Measurements from ENCODE around the gene PCDHA2.

DNA sequence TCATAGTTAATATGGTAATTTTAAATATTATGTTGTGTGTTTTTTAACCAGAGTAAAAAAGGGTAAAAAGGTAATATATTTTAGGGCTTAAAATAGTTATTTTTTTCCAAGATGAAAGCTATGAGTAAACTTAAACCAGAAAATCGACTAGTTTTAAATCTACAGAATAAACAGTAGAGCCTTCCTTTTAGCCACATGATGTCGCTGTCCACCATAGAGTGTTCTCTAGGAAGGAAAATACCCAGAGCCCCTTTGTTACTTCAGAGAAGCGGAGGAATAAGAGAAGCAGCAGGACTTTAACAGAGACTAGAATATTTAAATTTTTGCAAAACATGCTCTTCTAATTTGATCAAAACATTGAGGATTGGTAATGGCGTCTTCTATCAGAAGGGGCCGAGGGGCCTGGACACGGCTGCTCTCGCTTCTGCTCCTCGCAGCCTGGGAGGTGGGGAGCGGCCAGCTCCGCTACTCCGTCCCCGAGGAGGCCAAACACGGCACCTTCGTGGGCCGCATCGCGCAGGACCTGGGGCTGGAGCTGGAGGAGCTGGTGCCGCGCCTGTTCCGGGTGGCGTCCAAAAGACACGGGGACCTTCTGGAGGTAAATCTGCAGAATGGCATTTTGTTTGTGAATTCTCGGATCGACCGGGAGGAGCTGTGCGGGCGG, at the start of gene PCDHA2:
- TF ChIP-seq KDM5A (IDR thresholded peaks at IDR 0.05; ENCODE audit: borderline replicate concordance, low read length) (no peak), EZH2 (conservative IDR thresholded peaks at IDR 0.05; ENCODE audit: low read depth, low read length) (no peak)
- TF ChIP-seq, protein P1, sequence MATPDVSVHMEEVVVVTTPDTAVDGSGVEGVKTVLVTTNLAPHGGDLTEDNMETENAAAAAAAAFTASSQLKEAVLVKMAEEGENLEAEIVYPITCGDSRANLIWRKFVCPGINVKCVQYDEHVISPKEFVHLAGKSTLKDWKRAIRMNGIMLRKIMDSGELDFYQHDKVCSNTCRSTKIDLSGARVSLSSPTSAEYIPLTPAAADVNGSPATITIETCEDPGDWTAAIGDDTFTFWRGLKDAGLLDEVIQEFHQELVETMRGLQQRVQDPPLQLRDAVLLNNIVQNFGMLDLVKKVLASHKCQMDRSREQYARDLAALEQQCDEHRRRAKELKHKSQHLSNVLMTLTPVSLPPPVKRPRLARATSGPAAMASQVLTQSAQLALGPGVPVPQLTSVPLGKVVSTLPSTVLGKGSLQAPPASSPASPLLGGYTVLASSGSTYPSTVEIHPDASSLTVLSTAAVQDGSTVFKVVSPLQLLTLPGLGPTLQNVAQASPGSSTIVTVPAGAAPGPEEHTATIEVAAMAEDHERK (CRISPR knock-in tag; IDR thresholded peaks at IDR 0.05; ENCODE audit: low read depth), result no peak
